Testis (tissue), 2 donors: ENCODE data around the gene RAX.

Experiments
- POLR2A ChIP-seq: fragments of 450-650 bp; IDR thresholded peaks from one replicate; pipeline ENCODE4 v1.6.1; 2017; ENCODE audit warnings: antibody characterized with exemption, mild to moderate bottlenecking, moderate library complexity
- TF ChIP-seq, protein P1 (sequence below), 3 experiments: fragments of 450-650 bp in 2 of 3; fragments of 200-600 bp in 1 of 3; sonication (generic) in 1 of 3; IDR thresholded peaks; one replicate each; pipeline ENCODE4 v1.5.1; 2016 to 2019; ENCODE audit warnings: antibody characterized with exemption in 3 of 3, mild to moderate bottlenecking in 2 of 3, moderate library complexity in 1 of 3

DNA sequence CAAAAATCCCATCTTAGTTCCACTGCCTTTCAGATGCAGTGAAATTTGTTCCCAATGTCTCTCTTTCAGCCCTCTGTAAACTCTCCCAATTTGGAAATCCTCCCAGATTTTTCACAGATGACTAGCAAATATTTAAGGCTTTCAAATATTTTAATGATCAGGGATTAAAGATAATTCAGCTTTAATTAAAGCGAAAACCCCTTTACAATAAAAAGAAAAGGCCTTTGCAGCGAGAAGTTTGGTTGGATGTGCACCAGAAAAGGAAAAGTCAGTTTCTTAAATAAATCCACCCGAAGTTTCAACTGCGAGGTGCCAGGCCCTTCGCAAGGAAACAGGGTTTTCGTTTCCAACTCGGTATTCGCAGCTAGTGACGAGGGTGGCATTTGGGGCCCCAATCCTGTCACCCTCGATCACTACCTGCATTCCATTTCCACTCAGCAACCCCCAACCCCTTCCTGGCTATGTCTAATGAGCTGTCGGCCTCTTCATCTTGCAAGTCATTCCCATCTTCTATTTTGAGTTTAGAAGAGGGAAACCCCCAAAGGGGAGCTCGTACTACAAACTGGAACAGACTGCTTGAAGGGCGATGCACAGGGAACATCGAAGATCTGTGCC, 1.5 kb downstream of the RAX start:
- TF ChIP-seq, protein P1, sequence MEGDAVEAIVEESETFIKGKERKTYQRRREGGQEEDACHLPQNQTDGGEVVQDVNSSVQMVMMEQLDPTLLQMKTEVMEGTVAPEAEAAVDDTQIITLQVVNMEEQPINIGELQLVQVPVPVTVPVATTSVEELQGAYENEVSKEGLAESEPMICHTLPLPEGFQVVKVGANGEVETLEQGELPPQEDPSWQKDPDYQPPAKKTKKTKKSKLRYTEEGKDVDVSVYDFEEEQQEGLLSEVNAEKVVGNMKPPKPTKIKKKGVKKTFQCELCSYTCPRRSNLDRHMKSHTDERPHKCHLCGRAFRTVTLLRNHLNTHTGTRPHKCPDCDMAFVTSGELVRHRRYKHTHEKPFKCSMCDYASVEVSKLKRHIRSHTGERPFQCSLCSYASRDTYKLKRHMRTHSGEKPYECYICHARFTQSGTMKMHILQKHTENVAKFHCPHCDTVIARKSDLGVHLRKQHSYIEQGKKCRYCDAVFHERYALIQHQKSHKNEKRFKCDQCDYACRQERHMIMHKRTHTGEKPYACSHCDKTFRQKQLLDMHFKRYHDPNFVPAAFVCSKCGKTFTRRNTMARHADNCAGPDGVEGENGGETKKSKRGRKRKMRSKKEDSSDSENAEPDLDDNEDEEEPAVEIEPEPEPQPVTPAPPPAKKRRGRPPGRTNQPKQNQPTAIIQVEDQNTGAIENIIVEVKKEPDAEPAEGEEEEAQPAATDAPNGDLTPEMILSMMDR (IDR thresholded peaks at IDR 0.05), result no peak
- TF ChIP-seq POLR2A, result no peak
